ENCODE results near the gene KLF14. TPM values are rescaled to one million over a fixed set of nuclear protein-coding genes. Genes with fewer than 3 reads are reported as not detected.

Gene KLF14
- not detected in 2 replicates for total RNA-seq

DNA sequence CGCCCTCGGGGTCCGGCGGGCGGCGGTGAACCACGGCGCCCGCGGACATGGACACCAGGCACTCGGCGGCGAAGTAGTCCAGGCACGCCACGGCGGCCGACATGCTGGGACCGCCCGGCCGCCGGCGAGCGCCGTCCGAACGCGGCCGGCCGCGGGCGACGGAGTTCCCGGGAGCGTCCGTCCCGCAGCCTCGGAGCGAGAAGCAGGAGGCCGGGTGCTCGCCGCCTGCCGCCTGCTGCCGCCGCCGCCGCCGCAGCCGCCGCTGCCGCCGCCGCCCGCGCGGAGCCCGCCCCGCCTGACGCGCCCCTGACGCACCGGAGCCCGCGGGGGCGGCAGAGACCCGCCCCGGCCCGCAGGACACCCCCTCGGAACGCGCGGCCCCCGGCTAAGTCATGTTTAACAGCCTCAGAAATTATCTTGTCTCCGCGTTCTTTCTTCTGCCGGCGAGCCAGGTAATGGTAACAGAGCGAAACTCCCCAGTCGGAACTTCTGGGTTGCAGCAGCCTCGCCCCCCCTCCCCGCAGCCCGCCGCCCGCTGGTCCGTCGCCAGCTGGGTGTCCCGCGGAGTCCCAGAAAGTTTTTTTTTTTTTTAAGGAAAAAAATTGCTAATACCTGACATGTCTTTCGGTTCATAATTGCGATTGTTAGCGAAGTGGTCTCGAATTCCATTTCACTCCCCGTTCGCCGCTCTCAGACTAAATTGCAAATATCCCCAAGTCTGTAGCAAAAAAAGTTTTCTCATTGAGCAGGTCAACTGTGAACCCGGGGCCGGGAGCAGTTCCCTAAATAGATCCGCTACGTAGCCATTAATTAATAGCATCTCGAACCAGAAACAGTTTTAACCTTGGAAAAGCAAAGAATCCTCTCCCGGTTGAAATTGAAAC lies at the start of gene KLF14:
TSS of gene KLF14 (minus strand) at position 277 of the 884 bp plus-strand sequence. CDS start at position 103, 174 bp downstream.

Other genes starting within 250 kb of the KLF14 start
- gene MEST, start 242.1 kb downstream of the KLF14 start, total RNA-seq: 5.6 and 20.4 TPM in 2 replicates
- gene COPG2, start 65.5 kb downstream of the KLF14 start, total RNA-seq: 20.8 and 27.3 TPM in 2 replicates
- not detected in 2 replicates for gene TSGA13, start 47.7 kb downstream of the KLF14 start, total RNA-seq

Data from hair follicular keratinocyte (primary cell).